Fibroblast of lung (primary cell): Measurements from ENCODE around the gene SETX. TPM values are rescaled to one million over a fixed set of nuclear protein-coding genes. Genes with fewer than 3 reads are reported as not detected.

Experiments used
- DNase-seq, 2 donors: peaks; one replicate each; pipeline versions ENCODE4 v3.0.0 to v3.0.0-alpha.2; 2010; ENCODE audit warnings: low read depth in 2 of 2
- H2AFZ ChIP-seq: 2 replicates; pipeline ENCODE4 v1.5.1; 2012; ENCODE audit warnings: low read length, control low read depth, inconsistent platforms
- H3K27ac ChIP-seq: 2 replicates; pipeline ENCODE4 v1.5.1; 2011; ENCODE audit warnings: low read length, control low read depth; ENCODE audit not compliant: insufficient read depth
- H3K27me3 ChIP-seq: 2 replicates; pipeline ENCODE4 v1.5.1; 2011; ENCODE audit warnings: mild to moderate bottlenecking, low read length; ENCODE audit not compliant: control insufficient read depth, insufficient read depth
- H3K36me3 ChIP-seq: 2 replicates; pipeline ENCODE4 v1.5.1; 2011; ENCODE audit warnings: low read length; ENCODE audit not compliant: control insufficient read depth, insufficient read depth
- H3K4me1 ChIP-seq: 2 replicates; pipeline ENCODE4 v1.5.1; 2011; ENCODE audit warnings: low read length; ENCODE audit not compliant: control insufficient read depth, insufficient read depth; ENCODE audit errors: extremely low read depth
- H3K4me2 ChIP-seq: 2 replicates; pipeline ENCODE4 v1.5.1; 2011; ENCODE audit warnings: low read length, control low read depth; ENCODE audit not compliant: insufficient read depth; ENCODE audit errors: extremely low read depth
- H3K4me3 ChIP-seq, 4 experiments: fragments of 200-600 bp in 1 of 4; sonication (generic) in 1 of 4; replicated peaks in 1 of 4; 2 replicates each; pipeline ENCODE4 v1.5.1; 2011 to 2016; ENCODE audit warnings: low read length in 4 of 4, low read depth in 3 of 4, mild to moderate bottlenecking in 3 of 4, control low read depth in 2 of 4, inconsistent platforms in 1 of 4, mixed read lengths in 1 of 4; ENCODE audit not compliant: insufficient read depth in 1 of 4; ENCODE audit errors: control extremely low read depth in 1 of 4
- H3K79me2 ChIP-seq: 2 replicates; pipeline ENCODE4 v1.5.1; 2012; ENCODE audit warnings: mild to moderate bottlenecking, low read length, inconsistent platforms; ENCODE audit not compliant: control insufficient read depth, insufficient read depth
- H3K9ac ChIP-seq: 2 replicates; pipeline ENCODE4 v1.5.1; 2011; ENCODE audit warnings: mild to moderate bottlenecking, low read length, control low read depth; ENCODE audit not compliant: insufficient read depth
- H3K9me3 ChIP-seq: 2 replicates; pipeline ENCODE4 v1.5.1; 2012; ENCODE audit warnings: low read depth, low read length; ENCODE audit not compliant: control insufficient read depth, insufficient read depth
- H4K20me1 ChIP-seq: 2 replicates; pipeline ENCODE4 v1.5.1; 2011; ENCODE audit warnings: low read length; ENCODE audit not compliant: control insufficient read depth, insufficient read depth; ENCODE audit errors: extremely low read depth
- EZH2 ChIP-seq: IDR thresholded peaks from 2 replicates; pipeline ENCODE4 v1.5.1; 2012; ENCODE audit warnings: low read length, control low read depth, mild to moderate bottlenecking; ENCODE audit errors: missing control alignments
- polyA plus RNA-seq, 2 donors: library from polyadenylated mRNA; depleted of rRNA in 1 of 2; stranded (reverse) in 1 of 2; unstranded in 1 of 2; fragments of >200 nt; gene quantifications; 2 replicates each; pipeline ENCODE4 v1.2.1, GENCODE V29; 2011 to 2012; ENCODE audit warnings: missing spikeins in 1 of 2
- total RNA-seq: library from RNA; depleted of rRNA; stranded (reverse); fragments of >200 nt; gene quantifications from 2 replicates; pipeline ENCODE4 v1.2.1, GENCODE V29; 2014
- TF ChIP-seq, protein P1 (sequence below), 2 donors: IDR thresholded peaks in 1 of 2; conservative IDR thresholded peaks in 1 of 2; 1 replicate in 1 of 2; 2 replicates in 1 of 2; pipeline ENCODE4 v1.5.1; 2011 to 2012; ENCODE audit warnings: low read length in 2 of 2, control low read depth in 1 of 2, inconsistent platforms in 1 of 2, low read depth in 1 of 2, mild to moderate bottlenecking in 1 of 2

SETX gene
- total and polyA plus RNA-seq, 2 donors (not counting 1 experiment from before 2014, with no cell fraction given) = 31.5 to 78.3 TPM

DNA sequence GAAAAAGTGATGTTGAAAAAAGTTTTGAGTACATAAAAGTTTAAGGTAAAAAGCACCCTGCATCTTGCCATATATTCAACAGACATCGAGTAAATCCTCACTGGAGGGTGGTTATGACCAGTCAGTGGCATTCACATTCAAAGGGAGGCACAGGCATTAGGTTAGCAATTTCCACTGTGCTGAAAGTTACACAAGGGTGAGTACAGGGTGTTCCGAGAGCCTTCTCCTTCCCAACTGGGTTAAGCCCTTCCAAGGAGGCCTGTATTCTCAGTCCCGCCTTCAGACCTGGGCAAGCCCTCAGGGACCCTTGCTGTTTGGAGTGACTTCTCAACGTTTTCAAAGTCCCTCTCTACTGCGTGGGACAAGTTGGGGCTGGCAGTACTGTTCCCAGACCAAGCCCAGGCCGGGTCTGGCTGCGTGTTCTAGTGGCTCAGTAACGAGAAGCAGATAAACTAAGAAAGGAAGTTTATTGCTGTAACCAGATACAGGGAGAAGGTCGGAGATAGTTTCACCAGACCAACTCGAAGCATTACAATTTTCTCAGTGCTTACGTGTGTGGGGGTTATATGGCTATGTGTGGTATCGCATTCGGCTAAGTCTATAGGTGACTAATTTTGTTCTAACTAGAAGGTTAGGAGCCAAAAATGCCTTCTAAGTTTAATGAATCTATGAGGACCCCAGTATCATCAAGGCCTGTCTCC, 13.0 kb upstream of the SETX start:
- Histone ChIP-seq H3K9me3 (no peaks in the 10 kb centered on the region), H3K27me3 (no peaks in the 10 kb centered on the region), H3K4me3 (no peak overlapping the region), H2AFZ (no peak overlapping the region), H3K79me2 (no peaks in the 10 kb centered on the region), H3K9ac (no peak overlapping the region), H3K27ac (no peak overlapping the region), H3K4me1 (no peaks in the 10 kb centered on the region), H3K4me2 (no peak overlapping the region), H3K36me3 (no peaks in the 10 kb centered on the region), H4K20me1 (no peaks in the 10 kb centered on the region)
- TF ChIP-seq, protein P1, sequence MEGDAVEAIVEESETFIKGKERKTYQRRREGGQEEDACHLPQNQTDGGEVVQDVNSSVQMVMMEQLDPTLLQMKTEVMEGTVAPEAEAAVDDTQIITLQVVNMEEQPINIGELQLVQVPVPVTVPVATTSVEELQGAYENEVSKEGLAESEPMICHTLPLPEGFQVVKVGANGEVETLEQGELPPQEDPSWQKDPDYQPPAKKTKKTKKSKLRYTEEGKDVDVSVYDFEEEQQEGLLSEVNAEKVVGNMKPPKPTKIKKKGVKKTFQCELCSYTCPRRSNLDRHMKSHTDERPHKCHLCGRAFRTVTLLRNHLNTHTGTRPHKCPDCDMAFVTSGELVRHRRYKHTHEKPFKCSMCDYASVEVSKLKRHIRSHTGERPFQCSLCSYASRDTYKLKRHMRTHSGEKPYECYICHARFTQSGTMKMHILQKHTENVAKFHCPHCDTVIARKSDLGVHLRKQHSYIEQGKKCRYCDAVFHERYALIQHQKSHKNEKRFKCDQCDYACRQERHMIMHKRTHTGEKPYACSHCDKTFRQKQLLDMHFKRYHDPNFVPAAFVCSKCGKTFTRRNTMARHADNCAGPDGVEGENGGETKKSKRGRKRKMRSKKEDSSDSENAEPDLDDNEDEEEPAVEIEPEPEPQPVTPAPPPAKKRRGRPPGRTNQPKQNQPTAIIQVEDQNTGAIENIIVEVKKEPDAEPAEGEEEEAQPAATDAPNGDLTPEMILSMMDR (conservative IDR thresholded peaks at IDR 0.05 in 1 of 2, IDR thresholded peaks at IDR 0.05 in 1 of 2; ENCODE audit: low read depth in 1 of 2, low read length in 2 of 2) = no peak
- no peak for TF ChIP-seq EZH2
- DNase-seq = no peak

- no peak overlapping the region for H3K27ac ChIP-seq
- no peaks in the 10 kb centered on the region for H3K79me2 ChIP-seq
- no peak overlapping the region for H3K4me2 ChIP-seq
- no peaks in the 10 kb centered on the region for H4K20me1 ChIP-seq
- H3K9ac ChIP-seq = no peak overlapping the region
- no peak overlapping the region for H3K4me3 ChIP-seq
- no peaks in the 10 kb centered on the region for H3K4me1 ChIP-seq
- DNase-seq = no peak
- H3K36me3 ChIP-seq = no peaks in the 10 kb centered on the region
- H3K27me3 ChIP-seq = no peaks in the 10 kb centered on the region
- no peak for TF ChIP-seq EZH2
- TF ChIP-seq, protein P1 (conservative IDR thresholded peaks at IDR 0.05 in 1 of 2, IDR thresholded peaks at IDR 0.05 in 1 of 2; ENCODE audit: low read depth in 1 of 2, low read length in 2 of 2) = no peak
- H3K9me3 ChIP-seq = no peaks in the 10 kb centered on the region
- no peak overlapping the region for H2AFZ ChIP-seq
These were observed 11.7 kb upstream of the SETX start for GRCh38 chr9:132366481-132366880.

GRCh38 chr9:132365986-132366385, 11.2 kb upstream of the SETX start:
- no peak overlapping the region for H3K4me3 ChIP-seq
- H3K9me3 ChIP-seq = no peaks in the 10 kb centered on the region
- no peak overlapping the region for H3K9ac ChIP-seq
- H3K27ac ChIP-seq = no peak overlapping the region
- no peaks in the 10 kb centered on the region for H3K79me2 ChIP-seq
- no peaks in the 10 kb centered on the region for H3K36me3 ChIP-seq
- H3K4me1 ChIP-seq = no peaks in the 10 kb centered on the region
- TF ChIP-seq, protein P1 (conservative IDR thresholded peaks at IDR 0.05 in 1 of 2, IDR thresholded peaks at IDR 0.05 in 1 of 2; ENCODE audit: low read depth in 1 of 2, low read length in 2 of 2) = no peak
- no peak for TF ChIP-seq EZH2
- no peak for DNase-seq
- H4K20me1 ChIP-seq = no peaks in the 10 kb centered on the region
- no peak overlapping the region for H3K4me2 ChIP-seq
- H2AFZ ChIP-seq = no peak overlapping the region
- no peaks in the 10 kb centered on the region for H3K27me3 ChIP-seq
